HepG2 (cell line): Measurements from ENCODE around the gene THADA. TPM values are rescaled to one million over a fixed set of nuclear protein-coding genes. Genes with fewer than 3 reads are reported as not detected.

Source experiments
- ATAC-seq: fragments of 200-7000 bp; cut with Tn5 transposase; 3 replicates; pipeline ENCODE4 v1.9.1; 2020; ENCODE audit warnings: mild to moderate bottlenecking, moderate library complexity
- BruUV-seq: library from RNA; stranded (reverse); fragments of 400-500 nt; replicated peaks from 2 replicates; lab custom pipeline; 2021; lab: Mats Ljungman, UMichigan
- CTCF ChIA-PET: fragments of 300-600 bp; formaldehyde crosslinking; extraction: SDS; loops from one replicate; lab custom pipeline; 2021; ENCODE audit warnings: low total read pairs, inconsistent platforms, low intra/inter-chr PET ratio; lab: Yijun Ruan, JAX
- POLR2A ChIA-PET: fragments of 350-600 bp; sonication (Branson Sonifier 250); formaldehyde crosslinking; loops from one replicate; lab custom pipeline; 2020; ENCODE audit warnings: antibody characterized with exemption, inconsistent platforms; lab: Yijun Ruan, JAX
- DNase-seq: peaks from one replicate; pipeline ENCODE4 v3.0.0-alpha.2; 2015; ENCODE audit warnings: low spot score
- FAIRE-seq: peaks from 3 replicates; lab custom pipeline; 2011; peaks lifted over from hg19 to GRCh38; lab: Jason Lieb, UNC
- H2AFZ ChIP-seq: one replicate; pipeline ENCODE4 v1.6.1; 2011; ENCODE audit warnings: low read length, inconsistent platforms
- H3K27ac ChIP-seq: fragments of 300-600 bp; 3 replicates; pipeline ENCODE4 v1.8.0; 2011; ENCODE audit warnings: mixed run types, mild to moderate bottlenecking, mixed read lengths, low read length, inconsistent platforms; ENCODE audit not compliant: insufficient read depth; ENCODE audit errors: extremely low read length
- H3K27me3 ChIP-seq, 2 experiments: fragments of 200-600 bp in 1 of 2; 2 replicates in 1 of 2; 3 replicates in 1 of 2; pipeline versions ENCODE4 v1.6.0 to v1.8.0; 2011; ENCODE audit warnings: low read length in 2 of 2, mild to moderate bottlenecking in 2 of 2, moderate library complexity in 2 of 2, inconsistent platforms in 1 of 2; ENCODE audit not compliant: insufficient read depth in 2 of 2, control insufficient read depth in 1 of 2
- H3K36me3 ChIP-seq, 2 experiments: fragments of 200-600 bp in 1 of 2; replicated peaks in 1 of 2; 2 replicates in 1 of 2; 3 replicates in 1 of 2; pipeline versions ENCODE4 v1.5.1 to v1.8.0; 2011; ENCODE audit warnings: low read length in 2 of 2, inconsistent platforms in 1 of 2; ENCODE audit not compliant: insufficient read depth in 2 of 2, control insufficient read depth in 1 of 2
- H3K4me1 ChIP-seq: 2 replicates; pipeline ENCODE4 v1.5.1; 2012; ENCODE audit warnings: low read length, inconsistent platforms; ENCODE audit not compliant: insufficient read depth
- H3K4me2 ChIP-seq: 2 replicates; pipeline ENCODE4 v1.6.0; 2011; ENCODE audit warnings: low read depth, low read length, inconsistent platforms
- H3K4me3 ChIP-seq, 3 experiments: fragments of 200-600 bp in 1 of 3; sonication (generic), shearing (Covaris generic) in 1 of 3; replicated peaks in 1 of 3; 2 replicates each; pipeline ENCODE4 v1.5.1; 2011 to 2016; ENCODE audit warnings: low read length in 3 of 3, inconsistent platforms in 2 of 3, low read depth in 2 of 3, mild to moderate bottlenecking in 2 of 3, control low read depth in 1 of 3, mixed read lengths in 1 of 3; ENCODE audit not compliant: insufficient read depth in 1 of 3
- H3K79me2 ChIP-seq: one replicate; pipeline ENCODE4 v1.6.1; 2011; ENCODE audit warnings: low read length, inconsistent platforms; ENCODE audit not compliant: insufficient read depth
- H3K9ac ChIP-seq: 2 replicates; pipeline ENCODE4 v1.6.0; 2011; ENCODE audit warnings: mild to moderate bottlenecking, low read depth, low read length, inconsistent platforms; ENCODE audit not compliant: insufficient read depth
- H3K9me3 ChIP-seq: 2 replicates; pipeline ENCODE4 v1.5.1; 2012; ENCODE audit warnings: mild to moderate bottlenecking, low read length
- H4K20me1 ChIP-seq: 2 replicates; pipeline ENCODE4 v1.6.0; 2011; ENCODE audit warnings: inconsistent platforms, mild to moderate bottlenecking, low read length, moderate library complexity; ENCODE audit not compliant: insufficient read depth
- FOXO1 ChIP-seq: sonication (generic); formaldehyde crosslinking; IDR thresholded peaks from 2 replicates; pipeline ENCODE4 v1.4.0; 2020; ENCODE audit warnings: missing genetic modification reagents
- HES4 ChIP-seq: sonication (generic); formaldehyde crosslinking; IDR thresholded peaks from 2 replicates; pipeline ENCODE4 v1.9.0; 2021; ENCODE audit warnings: mild to moderate bottlenecking, missing genetic modification reagents, borderline replicate concordance
- MED8 ChIP-seq: sonication (generic); formaldehyde crosslinking; IDR thresholded peaks from 2 replicates; pipeline ENCODE4 v1.8.1; 2023; ENCODE audit warnings: mild to moderate bottlenecking, missing genetic modification reagents; ENCODE audit not compliant: insufficient replicate concordance
- PLRG1 ChIP-seq: fragments of 450-650 bp; conservative IDR thresholded peaks from 2 replicates; pipeline ENCODE4 v1.6.1; 2016
- TFDP2 ChIP-seq: sonication (generic); formaldehyde crosslinking; IDR thresholded peaks from 2 replicates; pipeline ENCODE4 v1.4.0; 2020; ENCODE audit warnings: missing genetic modification reagents
- ZBTB25 ChIP-seq: IDR thresholded peaks from 2 replicates; pipeline ENCODE4 v1.6.1; 2018; ENCODE audit warnings: missing genetic modification reagents
- ZBTB33 ChIP-seq: sonication (generic); formaldehyde crosslinking; IDR thresholded peaks from 2 replicates; pipeline ENCODE4 v1.4.0; 2020; ENCODE audit warnings: missing genetic modification reagents
- ZBTB8A ChIP-seq: sonication (generic); formaldehyde crosslinking; IDR thresholded peaks from 2 replicates; pipeline ENCODE4 v1.4.0; 2020; ENCODE audit warnings: mild to moderate bottlenecking, low read depth, missing genetic modification reagents, borderline replicate concordance
- ZFYVE20 ChIP-seq: sonication (generic); formaldehyde crosslinking; IDR thresholded peaks from 2 replicates; pipeline ENCODE4 v1.8.0; 2023; ENCODE audit warnings: low read depth, mild to moderate bottlenecking, moderate library complexity, missing genetic modification reagents, borderline replicate concordance
- ZKSCAN5 ChIP-seq: sonication (generic); formaldehyde crosslinking; IDR thresholded peaks from 2 replicates; pipeline ENCODE4 v1.5.1; 2020; ENCODE audit warnings: mild to moderate bottlenecking, missing genetic modification reagents
- ZNF30 ChIP-seq: sonication (generic); formaldehyde crosslinking; IDR thresholded peaks from 2 replicates; pipeline ENCODE4 v1.5.0; 2020; ENCODE audit warnings: mild to moderate bottlenecking, missing genetic modification reagents
- ZNF710 ChIP-seq: sonication (generic); formaldehyde crosslinking; IDR thresholded peaks from 2 replicates; pipeline ENCODE4 v1.5.0; 2020; ENCODE audit warnings: mild to moderate bottlenecking, missing genetic modification reagents, borderline replicate concordance
- ZNF850 ChIP-seq: sonication (generic); formaldehyde crosslinking; conservative IDR thresholded peaks from 2 replicates; pipeline ENCODE4 v1.9.0; 2021; ENCODE audit warnings: mild to moderate bottlenecking, missing genetic modification reagents
- in situ Hi-C: cut with HindIII; loops from 2 replicates; pipeline ENCODE4 v1.10.0; 2017; ENCODE audit warnings: low pct_unique_long_range_greater_than_20kb; ENCODE audit not compliant: extremely low pct_ligation_motif_present
- intact Hi-C: fragments of 100-400 bp; cut with micrococcal nuclease; formaldehyde crosslinking; loops from one replicate; pipeline ENCODE4 v1.10.0; 2022; ENCODE audit not compliant: unreplicated experiment
- polyA plus RNA-seq, 8 experiments: library from polyadenylated mRNA; depleted of rRNA in 3 of 8; stranded (reverse) in 7 of 8; unstranded in 1 of 8; fragments of >200 nt; fragmentation: Illumina TruSeq in 4 of 8; extraction: Trizol in 4 of 8; gene quantifications; 2 replicates each; pipeline versions ENCODE4 v1.2.1 to v1.2.3, GENCODE V29; 2011 to 2016; ENCODE audit warnings: low read depth in 4 of 8, missing spikeins in 1 of 8, mixed read lengths in 1 of 8; ENCODE audit not compliant: insufficient read depth in 1 of 8
- total RNA-seq, 5 experiments: library from RNA; depleted of rRNA; stranded (reverse); fragments of >200 nt; fragmentation: Illumina TruSeq; extraction: Trizol; gene quantifications; 2 replicates each; pipeline ENCODE4 v1.2.3, GENCODE V29; 2016; ENCODE audit warnings: low read depth in 1 of 5

The THADA gene
- total and polyA plus RNA-seq, 2 of the 13 experiments (the other 11 are each of a cell fraction or from before 2014, with no cell fraction given) = 12.7 to 21.7 TPM

GRCh38 chr2:43513216-43513615 is 82.6 kb downstream of the THADA start:
- Histone ChIP-seq H3K36me3 (no peaks in the 10 kb centered on the region; a peak in 1 of 5 replicates), H3K79me2 (no peaks in the 10 kb centered on the region), H3K4me3 (no peak overlapping the region), H3K27me3 (no peaks in the 10 kb centered on the region), H2AFZ (no peak overlapping the region), H3K4me2 (no peak overlapping the region), H3K9me3 (no peaks in the 10 kb centered on the region), H4K20me1 (no peaks in the 10 kb centered on the region), H3K4me1 (no peaks in the 10 kb centered on the region), H3K9ac (no peak overlapping the region), H3K27ac (no peak overlapping the region)
- intact Hi-C loops = no loop called here
- ChIA-PET POLR2A (no interaction called here), CTCF (no interaction called here)
- TF ChIP-seq ZBTB33 (CRISPR knock-in tag) (no peak), ZKSCAN5 (CRISPR knock-in tag) (no peak), ZBTB8A (CRISPR knock-in tag) (no peak), FOXO1 (no peak), ZNF850 (CRISPR knock-in tag) (no peak), MED8 (CRISPR knock-in tag) (no peak), TFDP2 (no peak), ZBTB25 (no peak), ZNF710 (CRISPR knock-in tag) (no peak), ZFYVE20 (no peak), HES4 (CRISPR knock-in tag) (no peak), ZNF30 (no peak), PLRG1 (no peak)
- in situ Hi-C loops = no loop called here
- DNase-seq = no peak
- BruUV-seq = no TSS peak
- no peak for FAIRE-seq
- ATAC-seq = no peak
